Keratinocyte (primary cell): ENCODE results near the gene PRKCA. TPM values are rescaled to one million over a fixed set of nuclear protein-coding genes. Genes with fewer than 3 reads are reported as not detected.

Source experiments
- DNase-seq: peaks from one replicate; pipeline ENCODE4 v3.0.0-alpha.2; 2011; ENCODE audit warnings: low read depth, missing footprints, low spot score
- FAIRE-seq: peaks from 2 replicates; lab custom pipeline; 2011; peaks lifted over from hg19 to GRCh38; lab: Jason Lieb, UNC
- H2AFZ ChIP-seq: 2 replicates; pipeline ENCODE4 v1.6.0; 2012; ENCODE audit warnings: low read length, control low read depth, inconsistent platforms; ENCODE audit not compliant: control insufficient read depth
- H3K27ac ChIP-seq: 2 replicates; pipeline ENCODE4 v1.5.1; 2011; ENCODE audit warnings: low read length; ENCODE audit not compliant: control insufficient read depth, insufficient read depth
- H3K27me3 ChIP-seq: 3 replicates; pipeline ENCODE4 v1.6.0; 2011; ENCODE audit warnings: low read length; ENCODE audit not compliant: control insufficient read depth, insufficient read depth; ENCODE audit errors: extremely low read depth
- H3K36me3 ChIP-seq, 2 experiments: 2 replicates in 1 of 2; 3 replicates in 1 of 2; pipeline ENCODE4 v1.5.1; 2011; ENCODE audit warnings: low read length in 2 of 2, mild to moderate bottlenecking in 1 of 2; ENCODE audit not compliant: control insufficient read depth in 2 of 2, insufficient read depth in 2 of 2; ENCODE audit errors: extremely low read depth in 1 of 2
- H3K4me1 ChIP-seq: 3 replicates; pipeline ENCODE4 v1.5.1; 2011; ENCODE audit warnings: low read length; ENCODE audit not compliant: control insufficient read depth, insufficient read depth; ENCODE audit errors: extremely low read depth
- H3K4me2 ChIP-seq: 3 replicates; pipeline ENCODE4 v1.6.0; 2011; ENCODE audit warnings: low read depth, low read length; ENCODE audit not compliant: control insufficient read depth, insufficient read depth; ENCODE audit errors: extremely low read depth
- H3K4me3 ChIP-seq, 3 experiments: fragments of 200-600 bp in 1 of 3; sonication (generic) in 1 of 3; 2 replicates in 2 of 3; 3 replicates in 1 of 3; pipeline ENCODE4 v1.5.1; 2011 to 2016; ENCODE audit warnings: low read length in 3 of 3, mild to moderate bottlenecking in 3 of 3, control low read depth in 2 of 3, inconsistent platforms in 1 of 3, low read depth in 1 of 3, mixed read lengths in 1 of 3, mixed run types in 1 of 3, moderate library complexity in 1 of 3; ENCODE audit not compliant: control insufficient read depth in 2 of 3, insufficient read depth in 2 of 3; ENCODE audit errors: extremely low read depth in 1 of 3
- H3K79me2 ChIP-seq: 2 replicates; pipeline ENCODE4 v1.6.0; 2012; ENCODE audit warnings: low read length; ENCODE audit not compliant: control insufficient read depth, insufficient read depth
- H3K9ac ChIP-seq: 3 replicates; pipeline ENCODE4 v1.6.0; 2011; ENCODE audit warnings: low read length; ENCODE audit not compliant: control insufficient read depth, insufficient read depth; ENCODE audit errors: extremely low read depth
- H3K9me1 ChIP-seq: 3 replicates; pipeline ENCODE4 v1.6.0; 2011; ENCODE audit warnings: low read length; ENCODE audit not compliant: control insufficient read depth, insufficient read depth; ENCODE audit errors: extremely low read depth
- H3K9me3 ChIP-seq: 2 replicates; pipeline ENCODE4 v1.5.1; 2012; ENCODE audit warnings: low read depth, low read length; ENCODE audit not compliant: control insufficient read depth
- H4K20me1 ChIP-seq: 3 replicates; pipeline ENCODE4 v1.6.0; 2011; ENCODE audit warnings: low read length; ENCODE audit not compliant: control insufficient read depth, insufficient read depth; ENCODE audit errors: extremely low read depth
- EZH2 ChIP-seq: IDR thresholded peaks from one replicate; pipeline ENCODE4 v1.6.1; 2012; ENCODE audit warnings: inconsistent platforms, mild to moderate bottlenecking, low read length, moderate library complexity
- dilution Hi-C: fragments of 300-500 bp; cut with MboI; formaldehyde crosslinking; loops from one replicate; pipeline ENCODE4 v1.7.0; 2020; ENCODE audit warnings: low sequenced_read_pairs; ENCODE audit not compliant: extremely low pct_ligation_motif_present
- polyA plus RNA-seq, 5 experiments: library from polyadenylated mRNA; depleted of rRNA in 3 of 5; stranded (reverse) in 3 of 5; stranded (forward) in 1 of 5; unstranded in 1 of 5; fragments of >200 nt; gene quantifications; 1 replicate in 1 of 5; 2 replicates in 3 of 5; 3 replicates in 1 of 5; pipeline versions ENCODE4 v1.2.1 to v1.2.3, GENCODE V29; 2011 to 2012; ENCODE audit warnings: missing spikeins in 2 of 5, low read depth in 1 of 5, low replicate concordance in 1 of 5
- TF ChIP-seq, protein P1 (sequence below), 3 experiments: IDR thresholded peaks in 1 of 3; conservative IDR thresholded peaks in 1 of 3; optimal IDR thresholded peaks in 1 of 3; 2 replicates in 2 of 3; 3 replicates in 1 of 3; pipeline versions ENCODE3 to v1.5.1; 2011; ENCODE audit warnings: low read length in 3 of 3, mild to moderate bottlenecking in 3 of 3, moderate library complexity in 2 of 3, control low read depth in 1 of 3, inconsistent platforms in 1 of 3; ENCODE audit not compliant: insufficient read depth in 2 of 3; ENCODE audit errors: extremely low read depth in 1 of 3

Gene PRKCA
- polyA plus RNA-seq, 1 donor (not counting 4 experiments of a cell fraction or from before 2014, with no cell fraction given): 3.6 TPM

GRCh38 chr17:66702106-66702936, 399.9 kb downstream of the PRKCA start:
- no peak for FAIRE-seq
- Histone ChIP-seq H3K4me1 (peaks cover 5% of the 10 kb centered on the region), H3K9me3 (no peaks in the 10 kb centered on the region), H2AFZ (no peak overlapping the region), H3K27ac (no peak overlapping the region), H4K20me1 (no peaks in the 10 kb centered on the region), H3K27me3 (no peaks in the 10 kb centered on the region), H3K9ac (no peak overlapping the region), H3K79me2 (no peaks in the 10 kb centered on the region), H3K4me3 (no peak overlapping the region), H3K4me2 (no peak overlapping the region), H3K36me3 (no peaks in the 10 kb centered on the region), H3K9me1 (no peaks in the 10 kb centered on the region)
- dilution Hi-C loops: no loop called here
- DNase-seq: no peak
- TF ChIP-seq, protein P1, sequence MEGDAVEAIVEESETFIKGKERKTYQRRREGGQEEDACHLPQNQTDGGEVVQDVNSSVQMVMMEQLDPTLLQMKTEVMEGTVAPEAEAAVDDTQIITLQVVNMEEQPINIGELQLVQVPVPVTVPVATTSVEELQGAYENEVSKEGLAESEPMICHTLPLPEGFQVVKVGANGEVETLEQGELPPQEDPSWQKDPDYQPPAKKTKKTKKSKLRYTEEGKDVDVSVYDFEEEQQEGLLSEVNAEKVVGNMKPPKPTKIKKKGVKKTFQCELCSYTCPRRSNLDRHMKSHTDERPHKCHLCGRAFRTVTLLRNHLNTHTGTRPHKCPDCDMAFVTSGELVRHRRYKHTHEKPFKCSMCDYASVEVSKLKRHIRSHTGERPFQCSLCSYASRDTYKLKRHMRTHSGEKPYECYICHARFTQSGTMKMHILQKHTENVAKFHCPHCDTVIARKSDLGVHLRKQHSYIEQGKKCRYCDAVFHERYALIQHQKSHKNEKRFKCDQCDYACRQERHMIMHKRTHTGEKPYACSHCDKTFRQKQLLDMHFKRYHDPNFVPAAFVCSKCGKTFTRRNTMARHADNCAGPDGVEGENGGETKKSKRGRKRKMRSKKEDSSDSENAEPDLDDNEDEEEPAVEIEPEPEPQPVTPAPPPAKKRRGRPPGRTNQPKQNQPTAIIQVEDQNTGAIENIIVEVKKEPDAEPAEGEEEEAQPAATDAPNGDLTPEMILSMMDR (optimal IDR thresholded peaks at IDR 0.05 in 1 of 3, IDR thresholded peaks at IDR 0.05 in 1 of 3, conservative IDR thresholded peaks at IDR 0.05 in 1 of 3; ENCODE audit: extremely low read depth in 1 of 3, insufficient read depth in 2 of 3, low read length in 3 of 3): no peak
- TF ChIP-seq EZH2: no peak

DNA sequence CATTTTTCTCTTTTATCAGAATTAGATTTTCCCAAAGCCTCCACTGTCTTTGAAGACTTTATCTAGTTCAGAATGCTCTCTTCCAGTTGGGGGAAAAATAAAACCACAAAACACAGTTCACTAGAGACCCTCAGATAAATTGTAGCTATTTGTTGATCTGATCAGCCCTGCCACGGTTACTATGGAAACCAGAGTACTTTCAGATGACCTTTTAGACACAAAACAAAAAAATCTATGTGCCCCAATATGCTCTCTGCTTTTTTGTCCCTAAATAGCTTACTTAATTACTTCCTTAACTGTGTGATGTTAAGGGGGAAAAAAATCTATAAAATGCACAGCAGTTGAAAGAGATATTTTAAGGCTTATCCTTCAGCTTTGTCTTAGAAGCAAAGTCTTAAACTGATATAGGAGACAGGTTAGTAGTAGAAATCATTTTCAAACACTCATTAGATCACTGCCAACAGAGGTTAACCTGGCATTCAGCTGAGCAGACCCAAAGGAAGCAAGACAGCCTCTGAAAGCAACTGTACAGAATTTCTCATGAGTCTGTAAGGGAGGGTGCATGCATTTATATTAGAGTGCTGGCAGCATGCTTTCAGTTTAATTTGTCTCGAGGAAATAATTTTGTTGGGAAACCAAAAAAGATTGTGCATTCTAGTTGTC, 402.6 kb downstream of the PRKCA start:
- FAIRE-seq (no peak), DNase-seq (no peak)
- dilution Hi-C loops: no loop called here
- Histone ChIP-seq H3K27ac (no peak overlapping the region), H3K27me3 (no peaks in the 10 kb centered on the region), H3K9ac (no peak overlapping the region), H3K36me3 (no peaks in the 10 kb centered on the region), H2AFZ (no peak overlapping the region), H3K4me1 (peaks cover 5% of the 10 kb centered on the region), H4K20me1 (no peaks in the 10 kb centered on the region), H3K79me2 (no peaks in the 10 kb centered on the region), H3K9me1 (no peaks in the 10 kb centered on the region), H3K4me3 (no peak overlapping the region), H3K4me2 (no peak overlapping the region), H3K9me3 (no peaks in the 10 kb centered on the region)
- no peak for TF ChIP-seq EZH2
- TF ChIP-seq, protein P1 (optimal IDR thresholded peaks at IDR 0.05 in 1 of 3, IDR thresholded peaks at IDR 0.05 in 1 of 3, conservative IDR thresholded peaks at IDR 0.05 in 1 of 3; ENCODE audit: extremely low read depth in 1 of 3, insufficient read depth in 2 of 3, low read length in 3 of 3): no peak
